ENCODE measurements around the gene ARRB2. TPM values are rescaled to one million over a fixed set of nuclear protein-coding genes. Genes with fewer than 3 reads are reported as not detected.

ARRB2 gene
- total RNA-seq, 1 experiment from 2014 or later = 75.3 TPM

DNA sequence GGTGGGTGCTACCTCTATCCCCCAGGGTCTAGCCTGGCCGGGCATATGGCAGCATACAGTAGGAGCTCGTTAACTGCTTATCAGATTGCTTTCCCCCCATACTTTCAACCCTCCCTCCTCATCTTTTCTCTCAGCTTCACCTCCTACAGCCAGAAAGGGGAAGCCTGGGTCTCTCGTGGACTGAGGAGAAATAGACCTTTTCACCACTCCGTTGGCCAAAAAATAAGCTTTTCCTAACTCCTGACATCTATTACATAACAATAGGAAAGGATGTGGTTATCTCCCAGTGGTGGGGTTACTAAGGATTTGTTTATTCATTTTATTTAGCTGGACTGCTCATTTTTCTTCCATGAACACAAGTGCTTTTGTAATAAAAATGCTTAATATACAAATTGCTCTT lies 38.3 kb downstream of the ARRB2 start:
- Mint-ChIP-seq H3K27ac (no peak overlapping the region), H3K9me3 (no peaks in the 10 kb centered on the region), H3K4me1 (peaks cover 20 to 21% of the 10 kb centered on the region in 2 experiments), H3K36me3 (ENCODE audit: insufficient read depth in 1 of 3, low read depth in 3 of 3) (no peaks in the 10 kb centered on the region), H3K27me3 (ENCODE audit: low read depth) (peaks cover 63% of the 10 kb centered on the region), H3K4me3 (no peak overlapping the region)
- Histone ChIP-seq H3K79me1 (ENCODE audit: insufficient read depth, low read depth, low read length, poor library complexity, severe bottlenecking) (no peaks in the 10 kb centered on the region), H3K56ac (ENCODE audit: insufficient read length, low read depth, low read length) (no peak overlapping the region), H4K5ac (ENCODE audit: insufficient read length, low read depth, low read length) (no peak overlapping the region), H2BK12ac (ENCODE audit: insufficient read length, low read depth, low read length) (no peak overlapping the region), H3K4me2 (ENCODE audit: insufficient read depth, insufficient read length, low read length) (no peak overlapping the region), H2BK5ac (ENCODE audit: insufficient read length, low read length) (no peak overlapping the region), H3T11ph (ENCODE audit: low read length) (no peak overlapping the region), H3K23me2 (ENCODE audit: insufficient read length, low read depth, low read length, poor library complexity, severe bottlenecking) (no peaks in the 10 kb centered on the region), H2BK20ac (ENCODE audit: low read depth, low read length, poor library complexity, severe bottlenecking) (no peak overlapping the region), H2AFZ (ENCODE audit: low read length) (no peak overlapping the region), H3K23ac (ENCODE audit: insufficient read length, low read depth, low read length) (no peak overlapping the region), H3K9me3 (ENCODE audit: control insufficient read depth, low read depth, low read length) (no peaks in the 10 kb centered on the region), H3K4me1 (ENCODE audit: insufficient read depth, low read length) (no peaks in the 10 kb centered on the region), H3K27me3 (ENCODE audit: insufficient read depth, low read length) (no peaks in the 10 kb centered on the region; the same call in 1 of the 2 replicates), H3K18ac (ENCODE audit: insufficient read length, low read depth, low read length) (no peak overlapping the region), H2BK120ac (ENCODE audit: low read depth, low read length, poor library complexity, severe bottlenecking) (no peak overlapping the region), H3K9ac (ENCODE audit: extremely low read depth, insufficient read length, low read length) (no peak overlapping the region), H4K8ac (replicated peaks; ENCODE audit: insufficient read length, low read depth, low read length) (no peak overlapping the region), H3K14ac (ENCODE audit: insufficient read depth, low read length) (no peak overlapping the region), H3K79me2 (ENCODE audit: insufficient read depth, low read length) (no peaks in the 10 kb centered on the region), H2AK5ac (ENCODE audit: insufficient read length, low read length) (no peak overlapping the region), H3K4ac (ENCODE audit: low read depth, low read length) (no peak overlapping the region), H3K27ac (ENCODE audit: insufficient read length, low read depth, low read length) (no peak overlapping the region), H2BK15ac (ENCODE audit: low read depth, low read length) (no peak overlapping the region), H4K20me1 (ENCODE audit: control insufficient read depth, insufficient read depth, insufficient read length) (no peaks in the 10 kb centered on the region), H4K91ac (ENCODE audit: insufficient read length, low read depth, low read length) (no peak overlapping the region)
- no peak for DNase-seq
- WGBS (ENCODE audit: extremely low coverage, insufficient read length, low lambda C conversion rate) = no CpG with 5 or more reads among the region's 4 CpGs
- TF ChIP-seq, protein P1, sequence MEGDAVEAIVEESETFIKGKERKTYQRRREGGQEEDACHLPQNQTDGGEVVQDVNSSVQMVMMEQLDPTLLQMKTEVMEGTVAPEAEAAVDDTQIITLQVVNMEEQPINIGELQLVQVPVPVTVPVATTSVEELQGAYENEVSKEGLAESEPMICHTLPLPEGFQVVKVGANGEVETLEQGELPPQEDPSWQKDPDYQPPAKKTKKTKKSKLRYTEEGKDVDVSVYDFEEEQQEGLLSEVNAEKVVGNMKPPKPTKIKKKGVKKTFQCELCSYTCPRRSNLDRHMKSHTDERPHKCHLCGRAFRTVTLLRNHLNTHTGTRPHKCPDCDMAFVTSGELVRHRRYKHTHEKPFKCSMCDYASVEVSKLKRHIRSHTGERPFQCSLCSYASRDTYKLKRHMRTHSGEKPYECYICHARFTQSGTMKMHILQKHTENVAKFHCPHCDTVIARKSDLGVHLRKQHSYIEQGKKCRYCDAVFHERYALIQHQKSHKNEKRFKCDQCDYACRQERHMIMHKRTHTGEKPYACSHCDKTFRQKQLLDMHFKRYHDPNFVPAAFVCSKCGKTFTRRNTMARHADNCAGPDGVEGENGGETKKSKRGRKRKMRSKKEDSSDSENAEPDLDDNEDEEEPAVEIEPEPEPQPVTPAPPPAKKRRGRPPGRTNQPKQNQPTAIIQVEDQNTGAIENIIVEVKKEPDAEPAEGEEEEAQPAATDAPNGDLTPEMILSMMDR (conservative IDR thresholded peaks at IDR 0.05) = no peak
